Ovary (tissue), 9 donors: ENCODE measurements around the gene KBTBD7. TPM values are rescaled to one million over a fixed set of nuclear protein-coding genes. Genes with fewer than 3 reads are reported as not detected.

Source experiments
- DNase-seq, 5 donors: peaks; one replicate each; pipeline ENCODE4 v3.0.0-alpha.2; 2019 to 2020
- H3K27ac ChIP-seq, 2 donors: fragments of 200-600 bp; one replicate each; pipeline versions ENCODE4 v1.5.1 to v1.8.0; 2019 to 2022
- H3K27me3 ChIP-seq: fragments of 200-600 bp; one replicate; pipeline ENCODE4 v1.8.0; 2022
- H3K36me3 ChIP-seq: fragments of 200-600 bp; sonication (generic); one replicate; pipeline ENCODE4 v1.5.1; 2019
- H3K4me1 ChIP-seq: one replicate; pipeline ENCODE4 v1.8.1; 2013; ENCODE audit warnings: mild to moderate bottlenecking, moderate library complexity; ENCODE audit not compliant: insufficient read depth
- H3K4me3 ChIP-seq: fragments of 200-600 bp; sonication (generic); one replicate; pipeline ENCODE4 v1.5.1; 2017
- H3K9me3 ChIP-seq, 2 donors: fragments of 200-600 bp in 1 of 2; sonication (generic) in 1 of 2; one replicate each; pipeline versions ENCODE4 v1.5.1 to v1.8.1; 2013 to 2019; ENCODE audit warnings: mild to moderate bottlenecking in 1 of 2, moderate library complexity in 1 of 2
- CTCF ChIP-seq, 3 donors: fragments of 450-650 bp in 2 of 3; fragments of 200-600 bp in 1 of 3; IDR thresholded peaks; one replicate each; pipeline versions ENCODE4 v1.5.1 to v1.8.0; 2016 to 2022; ENCODE audit warnings: antibody characterized with exemption in 3 of 3, mild to moderate bottlenecking in 1 of 3
- EP300 ChIP-seq: sonication (generic); formaldehyde crosslinking; IDR thresholded peaks from one replicate; pipeline ENCODE4 v1.6.1; 2017; ENCODE audit warnings: antibody characterized with exemption
- POLR2A ChIP-seq: fragments of 450-650 bp; IDR thresholded peaks from one replicate; pipeline ENCODE4 v1.6.1; 2017; ENCODE audit warnings: antibody characterized with exemption, mild to moderate bottlenecking, moderate library complexity
- WGBS, 3 donors: extraction: QIAGEN DNeasy Blood & Tissue Kit in 1 of 3; methylation state at CpG; one replicate each; pipeline versions ENCODE4 v1.1.5 to v1.1.7; 2013 to 2017; 5-methylcytosine and 5-hydroxymethylcytosine counted together
- intact Hi-C, 4 donors: fragments of 100-400 bp; cut with DNase I; formaldehyde crosslinking; loops; one replicate each; pipeline versions ENCODE4 v1.11.0 to v1.15.1; 2022 to 2023
- polyA plus RNA-seq, 2 donors: library from polyadenylated mRNA; stranded (reverse); fragments of 200-250 nt in 1 of 2; fragments of 350-450 nt in 1 of 2; fragmentation: Illumina TruSeq in 1 of 2; extraction: RNeasy Lipid Tissue Mini Kit (QIAGEN cat#74804) in 1 of 2; gene quantifications; one replicate each; pipeline ENCODE4 v1.2.3, GENCODE V29; 2013 to 2014
- total RNA-seq, 7 donors: library from RNA; depleted of rRNA in 2 of 7; stranded (reverse); fragments of >200 nt in 2 of 7; fragmentation: NEBNext Ultra II Directional in 3 of 7; extraction: Animal tissue kit (Norgen Biotek cat#: 25700) in 3 of 7; gene quantifications; one replicate each; pipeline versions ENCODE4 v1.1.0 to v1.2.4, GENCODE V29; 2016 to 2023
- donor health status: DM: no; HTN: no; CAD: no; lungs with moderate emphysema.
- donor health status: DM: no; HTN: no; CAD: no.
- donor health status: Bipolar disorder and iron deficiency.
- donor health status: DM: yes; HTN: yes; CAD: no.
- donor health status: DM: no; HTN: no; CAD: no.
- donor health status: DM: yes; HTN: yes; CAD: no.

KBTBD7 gene
- total and polyA plus RNA-seq, 9 donors, result 3.9 to 11.8 (median 6.6) TPM

- intact Hi-C loops, result loop anchor here in 2 of 4 donors (5.0 to 10.0 kb wide), 2 partner anchors 147 to 150 kb away; no protein-coding TSS in a partner anchor
- no peak overlapping the region for H3K27ac ChIP-seq
- H3K4me3 ChIP-seq, result no peak overlapping the region
- no peaks in the 10 kb centered on the region for H3K36me3 ChIP-seq
- TF ChIP-seq POLR2A (no peak), EP300 (no peak), CTCF (IDR thresholded peaks at IDR 0.05) (no peak)
- no peaks in the 10 kb centered on the region for H3K4me1 ChIP-seq
- WGBS, 3 donors, result 76 to 82% (median 76%) methylated on average over 7 of the region's 7 CpGs
- no peak for DNase-seq
- no peaks in the 10 kb centered on the region for H3K9me3 ChIP-seq
- no peaks in the 10 kb centered on the region for H3K27me3 ChIP-seq
Observed at GRCh38 chr13:41224113-41225110, 30.0 kb upstream of the KBTBD7 start.

- Histone ChIP-seq H3K27ac (no peak overlapping the region), H3K4me1 (no peaks in the 10 kb centered on the region), H3K4me3 (no peak overlapping the region), H3K36me3 (no peaks in the 10 kb centered on the region), H3K9me3 (no peaks in the 10 kb centered on the region), H3K27me3 (no peaks in the 10 kb centered on the region)
- WGBS, 3 donors, result 55 to 58% (median 58%) methylated on average over 6 of the region's 6 CpGs
- TF ChIP-seq POLR2A (no peak), EP300 (no peak), CTCF (IDR thresholded peaks at IDR 0.05) (peak in 1 of 3 donors; percentile 37)
- intact Hi-C loops, result loop anchor here in 2 of 4 donors (5.0 to 10.0 kb wide), 2 partner anchors 145 to 148 kb away; no protein-coding TSS in a partner anchor
- DNase-seq, result peak in 1 of 5 donors; percentile 30
Observed at GRCh38 chr13:41222259-41222852, 28.0 kb upstream of the KBTBD7 start.

- H3K27ac ChIP-seq, result no peak overlapping the region
- no peak for DNase-seq
- H3K4me3 ChIP-seq, result no peak overlapping the region
- no peaks in the 10 kb centered on the region for H3K4me1 ChIP-seq
- no peaks in the 10 kb centered on the region for H3K36me3 ChIP-seq
- WGBS, 3 donors, result 63 to 70% (median 65%) methylated on average over 3 of the region's 3 CpGs
- TF ChIP-seq EP300, result no peak
- TF ChIP-seq CTCF (IDR thresholded peaks at IDR 0.05), result no peak
- no peaks in the 10 kb centered on the region for H3K9me3 ChIP-seq
- H3K27me3 ChIP-seq, result no peaks in the 10 kb centered on the region
- intact Hi-C loops, result loop anchor here in 2 of 4 donors (5.0 to 10.0 kb wide), 2 partner anchors 143 to 146 kb away; no protein-coding TSS in a partner anchor
Observed at GRCh38 chr13:41220401-41220800, 26.0 kb upstream of the KBTBD7 start.

GRCh38 chr13:41216160-41216559 lies 21.8 kb upstream of the KBTBD7 start:
- Histone ChIP-seq H3K4me1 (no peaks in the 10 kb centered on the region), H3K27me3 (no peaks in the 10 kb centered on the region), H3K36me3 (no peaks in the 10 kb centered on the region), H3K9me3 (no peaks in the 10 kb centered on the region), H3K27ac (no peak overlapping the region), H3K4me3 (no peak overlapping the region)
- intact Hi-C loops, result no loop called here
- TF ChIP-seq EP300, result no peak
- TF ChIP-seq CTCF (IDR thresholded peaks at IDR 0.05), result no peak
- TF ChIP-seq POLR2A, result no peak
- no peak for DNase-seq
